Duodenal mucosa (tissue), 2 donors: ENCODE results near the gene DDIT4.
"Not testable (repeated sequence)": the region's sequence is repeated elsewhere in the genome, so short reads cannot be mapped to it uniquely, and the experiment has no call there.

ENCODE experiments used
- H3K27ac ChIP-seq: one replicate; pipeline ENCODE4 v1.7.0; 2013; ENCODE audit warnings: low read depth, low read length
- H3K27me3 ChIP-seq, 2 donors: one replicate each; pipeline ENCODE4 v1.7.0; 2013; ENCODE audit warnings: low read length in 2 of 2, control low read depth in 1 of 2; ENCODE audit not compliant: insufficient read depth in 2 of 2, control insufficient read depth in 1 of 2
- H3K36me3 ChIP-seq, 2 donors: one replicate each; pipeline ENCODE4 v1.7.0; 2013; ENCODE audit warnings: low read length in 2 of 2, control low read depth in 1 of 2; ENCODE audit not compliant: insufficient read depth in 2 of 2, control insufficient read depth in 1 of 2
- H3K4me1 ChIP-seq, 2 donors: one replicate each; pipeline ENCODE4 v1.7.0; 2013; ENCODE audit warnings: low read length in 2 of 2, control low read depth in 1 of 2; ENCODE audit not compliant: insufficient read depth in 2 of 2, control insufficient read depth in 1 of 2
- H3K4me3 ChIP-seq, 2 donors: one replicate each; pipeline ENCODE4 v1.7.0; 2013; ENCODE audit warnings: low read length in 2 of 2, low read depth in 1 of 2
- H3K9ac ChIP-seq, 2 donors: one replicate each; pipeline ENCODE4 v1.7.0; 2013; ENCODE audit warnings: low read length in 2 of 2, low read depth in 1 of 2
- H3K9me3 ChIP-seq, 2 donors: one replicate each; pipeline ENCODE4 v1.7.0; 2013; ENCODE audit warnings: low read length in 2 of 2, control low read depth in 1 of 2; ENCODE audit not compliant: control insufficient read depth in 1 of 2

DDIT4 gene

GRCh38 chr10:72276421-72277339, 3.0 kb downstream of the DDIT4 start:
- Histone ChIP-seq H3K9me3 (no peaks in the 10 kb centered on the region), H3K9ac (peak overlapping the region; percentile 22 to 99), H3K27me3 (no peaks in the 10 kb centered on the region), H3K27ac (no peak overlapping the region), H3K36me3 (peaks cover 11% of the 10 kb centered on the region in 2 donors), H3K4me3 (peak overlapping the region; percentile 96 to 98), H3K4me1 (peaks cover 46% of the 10 kb centered on the region in 2 donors)

- peaks cover 41 to 42% of the 10 kb centered on the region in 2 donors for H3K4me1 ChIP-seq
- H3K36me3 ChIP-seq = peaks cover 11% of the 10 kb centered on the region in 2 donors
- no peak overlapping the region for H3K9ac ChIP-seq
- H3K9me3 ChIP-seq = no peaks in the 10 kb centered on the region
- H3K27me3 ChIP-seq = no peaks in the 10 kb centered on the region
- H3K27ac ChIP-seq = no peak overlapping the region
- no peak overlapping the region for H3K4me3 ChIP-seq
These were observed 3.7 kb downstream of the DDIT4 start for GRCh38 chr10:72277340-72277995.

- Histone ChIP-seq H3K4me1 (peaks cover 38% of the 10 kb centered on the region in 2 donors), H3K9ac (no peak overlapping the region), H3K9me3 (no peaks in the 10 kb centered on the region), H3K27ac (no peak overlapping the region), H3K4me3 (no peak overlapping the region), H3K27me3 (no peaks in the 10 kb centered on the region), H3K36me3 (peaks cover 11% of the 10 kb centered on the region in 2 donors)
These were observed 4.4 kb downstream of the DDIT4 start for GRCh38 chr10:72277996-72278667.

GRCh38 chr10:72278668-72279393, 5.1 kb downstream of the DDIT4 start:
- Histone ChIP-seq H3K27ac (no peak overlapping the region), H3K9me3 (no peaks in the 10 kb centered on the region), H3K27me3 (no peaks in the 10 kb centered on the region), H3K36me3 (peaks cover 11% of the 10 kb centered on the region in 2 donors), H3K4me1 (peaks cover 38% of the 10 kb centered on the region in 2 donors), H3K4me3 (no peak overlapping the region), H3K9ac (no peak overlapping the region)

GRCh38 chr10:72279587-72279986, 5.9 kb downstream of the DDIT4 start:
- H3K4me3 ChIP-seq, H3K27ac ChIP-seq, H3K9me3 ChIP-seq: not testable (repeated sequence)

GRCh38 chr10:72283131-72283530, 9.4 kb downstream of the DDIT4 start:
- H3K27ac ChIP-seq = no peak overlapping the region
- H3K36me3 ChIP-seq = no peaks in the 10 kb centered on the region
- H3K9me3 ChIP-seq = no peaks in the 10 kb centered on the region
- H3K27me3 ChIP-seq = no peaks in the 10 kb centered on the region
- peaks cover 3 to 5% of the 10 kb centered on the region in 2 donors for H3K4me1 ChIP-seq
- no peak overlapping the region for H3K4me3 ChIP-seq
- H3K9ac ChIP-seq = no peak overlapping the region

More at GRCh38 chr10:72279587-72279986, 5.9 kb downstream of the DDIT4 start:
- peaks cover 8 to 11% of the 10 kb centered on the region in 2 donors for H3K36me3 ChIP-seq
- H3K4me1 ChIP-seq = peaks cover 36 to 38% of the 10 kb centered on the region in 2 donors
- not testable (repeated sequence) for H3K9ac ChIP-seq, H3K27me3 ChIP-seq

- H3K27ac ChIP-seq = no peak overlapping the region
- no peak overlapping the region for H3K4me3 ChIP-seq
- no peaks in the 10 kb centered on the region for H3K27me3 ChIP-seq
- no peak overlapping the region for H3K9ac ChIP-seq
- no peaks in the 10 kb centered on the region for H3K36me3 ChIP-seq
- H3K9me3 ChIP-seq = no peaks in the 10 kb centered on the region
- no peaks in the 10 kb centered on the region for H3K4me1 ChIP-seq
These were observed 12.3 kb downstream of the DDIT4 start for GRCh38 chr10:72285972-72286521.

- Histone ChIP-seq H3K36me3 (no peaks in the 10 kb centered on the region), H3K27ac (no peak overlapping the region), H3K4me3 (no peak overlapping the region)
These were observed 17.4 kb downstream of the DDIT4 start for GRCh38 chr10:72291019-72291532.

GRCh38 chr10:72292223-72292691, 18.5 kb downstream of the DDIT4 start:
- peaks cover 7 to 18% of the 10 kb centered on the region in 2 donors for H3K4me1 ChIP-seq
- no peak overlapping the region for H3K4me3 ChIP-seq
- peak overlapping the region in 1 of 2 donors; percentile 18 for H3K9ac ChIP-seq
- H3K9me3 ChIP-seq = no peaks in the 10 kb centered on the region
- no peak overlapping the region for H3K27ac ChIP-seq
- H3K27me3 ChIP-seq = no peaks in the 10 kb centered on the region
- H3K36me3 ChIP-seq = no peaks in the 10 kb centered on the region

More at GRCh38 chr10:72291019-72291532, 17.4 kb downstream of the DDIT4 start:
- Histone ChIP-seq H3K9me3 (no peaks in the 10 kb centered on the region), H3K27me3 (no peaks in the 10 kb centered on the region), H3K4me1 (peaks cover 3 to 14% of the 10 kb centered on the region in 2 donors), H3K9ac (no peak overlapping the region)
